Measurements from ENCODE around the gene KIF27. TPM values are rescaled to one million over a fixed set of nuclear protein-coding genes. Genes with fewer than 3 reads are reported as not detected.
"Not testable (repeated sequence)": the region's sequence is repeated elsewhere in the genome, so short reads cannot be mapped to it uniquely, and the experiment has no call there.

Gene KIF27
- total RNA-seq, 1 donor from 2014 or later = 2.4 TPM

DNA sequence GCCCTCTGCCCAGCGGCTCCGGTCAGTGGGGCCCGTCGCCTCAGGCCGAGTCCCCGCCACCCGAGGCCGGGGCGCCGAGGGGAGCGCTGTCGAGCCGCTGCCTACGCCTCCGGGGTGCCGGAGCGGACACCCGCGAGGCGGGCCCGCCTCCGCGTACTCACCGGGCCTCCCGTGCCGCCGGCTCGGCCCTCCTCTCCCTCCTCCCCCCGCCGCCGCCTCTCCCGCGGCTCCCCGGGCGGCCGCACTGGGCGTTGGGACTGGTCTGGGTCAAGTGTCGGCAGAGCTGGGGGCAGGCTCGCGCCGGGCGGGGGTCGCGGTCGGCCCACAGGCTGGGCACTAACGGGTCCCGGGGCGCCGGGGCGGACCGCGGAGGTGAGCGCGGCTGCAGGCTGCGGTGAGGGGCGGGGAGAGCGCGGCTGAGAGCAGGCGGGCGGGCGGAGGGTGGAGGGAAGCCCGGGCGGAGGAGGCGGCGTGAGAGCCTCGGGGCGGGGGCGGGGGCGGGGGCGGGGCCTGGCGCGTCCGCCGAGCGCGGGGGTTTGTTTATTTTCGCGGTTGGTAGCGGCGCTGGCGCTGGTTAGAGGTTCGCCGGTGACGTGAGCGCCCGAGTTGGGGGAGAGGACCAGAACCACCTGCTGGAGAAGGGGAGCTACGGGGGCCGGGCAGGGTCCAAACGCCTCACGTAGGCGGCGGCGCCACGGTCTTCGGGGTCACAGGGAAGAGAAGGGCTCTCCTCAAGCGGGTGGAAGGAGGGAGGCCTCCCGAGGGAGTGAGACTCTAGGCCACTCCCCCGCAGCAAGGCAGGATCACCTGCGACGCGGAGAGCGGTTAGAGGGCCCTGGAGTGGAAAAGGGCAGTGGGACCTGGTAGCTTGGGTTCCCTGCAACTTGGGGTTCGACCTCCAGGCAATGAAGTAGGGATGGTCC lies 103.6 kb downstream of the KIF27 start, which contains the start of gene GKAP1:
GKAP1 (minus strand) TSS at position 414 of the 923 bp plus-strand sequence. CDS start 11,252 bp downstream, outside the sequence.
- DNase-seq (ENCODE audit: extremely low read depth, low read depth, low spot score) = not testable (repeated sequence)

DNA sequence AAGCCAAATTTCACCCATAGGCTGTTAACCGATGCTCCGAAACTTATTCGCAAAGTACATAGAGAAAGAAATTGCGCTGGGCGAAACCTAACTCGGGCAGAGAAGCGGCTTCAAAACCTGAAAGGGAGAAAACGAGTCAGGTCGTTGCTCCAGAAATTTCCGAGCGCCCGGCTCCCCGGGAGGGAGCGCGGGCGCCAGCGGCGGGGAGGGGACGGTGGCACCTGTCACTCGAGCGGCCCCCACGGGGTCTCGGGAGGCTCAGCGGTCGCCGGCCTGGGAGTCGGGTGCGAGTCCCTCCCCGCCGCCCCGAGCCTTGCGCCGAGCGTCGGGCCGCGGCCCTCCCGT lies 104.2 kb downstream of the KIF27 start:
- DNase-seq (ENCODE audit: extremely low read depth, low read depth, low spot score) = not testable (repeated sequence)

GRCh38 chr9:83815120-83815519 lies 106.1 kb downstream of the KIF27 start:
- not testable (repeated sequence) for DNase-seq (ENCODE audit: extremely low read depth, low read depth, low spot score)

GRCh38 chr9:83809213-83809612 lies 112.0 kb downstream of the KIF27 start:
- not testable (repeated sequence) for DNase-seq (ENCODE audit: extremely low read depth, low read depth, low spot score)

DNA sequence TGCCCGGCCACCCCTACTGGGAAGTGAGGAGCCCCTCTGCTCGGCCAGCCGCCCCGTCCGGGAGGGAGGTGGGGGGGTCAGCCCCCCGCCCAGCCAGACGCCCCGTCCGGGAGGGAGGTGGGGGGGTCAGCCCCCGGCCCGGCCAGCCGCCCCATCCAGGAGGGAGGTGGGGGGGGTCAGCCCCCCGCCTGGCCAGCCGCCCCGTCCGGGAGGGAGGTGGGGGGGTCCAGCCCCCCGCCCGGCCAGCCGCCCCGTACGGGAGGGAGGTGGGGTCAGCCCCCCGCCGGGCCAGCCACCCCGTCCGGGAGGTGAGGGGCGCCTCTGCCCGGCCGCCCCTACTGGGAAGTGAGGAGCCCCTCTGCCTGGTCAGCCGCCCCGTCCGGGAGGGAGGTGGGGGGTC lies 116.8 kb downstream of the KIF27 start:
- DNase-seq (ENCODE audit: extremely low read depth, low read depth, low spot score) = not testable (repeated sequence)

DNA sequence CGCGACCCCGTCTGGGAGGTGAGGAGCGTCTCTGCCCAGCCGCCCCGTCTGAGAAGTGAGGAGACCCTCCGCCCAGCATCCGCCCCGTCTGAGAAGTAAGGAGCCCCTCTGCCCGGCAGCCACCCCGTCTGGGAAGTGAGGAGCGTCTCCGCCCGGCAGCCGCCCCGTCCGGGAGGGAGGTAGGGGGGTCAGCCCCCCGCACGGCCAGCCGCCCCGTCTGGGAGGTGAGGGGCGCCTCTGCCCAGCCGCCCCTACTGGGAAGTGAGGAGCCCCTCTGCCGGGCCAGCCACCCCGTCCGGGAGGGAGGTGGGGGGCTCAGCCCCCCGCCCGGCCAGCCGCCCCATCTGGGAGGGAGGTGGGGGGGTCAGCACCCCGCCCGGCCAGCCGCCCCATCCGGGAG lies 117.3 kb downstream of the KIF27 start:
- DNase-seq (ENCODE audit: extremely low read depth, low read depth, low spot score) = not testable (repeated sequence)

- DNase-seq (ENCODE audit: extremely low read depth, low read depth, low spot score) = no peak
Measured at GRCh38 chr9:83800236-83801033, 120.8 kb downstream of the KIF27 start.

DNA sequence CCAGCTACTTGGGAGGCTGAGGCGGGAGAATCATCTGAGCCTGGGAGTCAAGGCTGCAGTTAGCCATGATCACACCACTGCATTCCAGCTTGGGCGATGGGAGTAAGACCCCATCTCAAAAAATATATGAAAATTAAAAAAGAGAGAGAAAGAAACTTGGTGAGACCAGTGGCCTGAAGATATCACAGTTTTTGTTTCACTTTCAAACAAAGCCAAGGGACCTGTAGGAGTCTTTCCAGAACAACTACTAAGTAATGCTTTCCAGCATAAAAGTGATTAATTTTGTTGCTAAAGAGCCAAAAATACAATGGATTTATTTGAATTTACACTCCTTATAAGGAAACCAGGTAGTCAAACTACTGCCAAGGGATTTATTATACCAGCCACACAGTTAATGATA lies 127.2 kb downstream of the KIF27 start:
- DNase-seq (ENCODE audit: extremely low read depth, low read depth, low spot score) = no peak

DNA sequence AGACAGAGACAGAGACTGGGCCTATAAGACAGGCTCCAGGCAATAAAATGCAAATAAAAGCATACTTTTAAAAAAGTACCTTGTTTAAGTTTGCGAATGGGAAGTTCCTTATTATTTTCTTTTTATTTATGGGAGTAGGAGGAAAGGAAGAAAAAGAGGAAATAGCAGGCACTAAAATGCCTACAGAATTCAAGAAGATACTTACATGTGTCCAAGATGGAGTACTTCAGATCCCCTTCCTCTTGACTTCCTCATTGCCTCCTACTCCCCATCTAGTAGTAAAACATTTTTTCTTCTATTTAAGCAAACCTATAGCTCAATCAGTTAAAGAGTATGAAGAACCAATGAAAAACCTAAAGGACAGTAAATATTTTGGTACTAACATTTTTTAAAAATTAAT lies 128.5 kb downstream of the KIF27 start:
- DNase-seq (ENCODE audit: extremely low read depth, low read depth, low spot score) = no peak

Other genes starting within 250 kb of the KIF27 start
- 92.3 and 116 TPM in 2 replicates for gene UBQLN1, start 213.5 kb downstream of the KIF27 start, total RNA-seq
- 0.78 and 1.9 TPM in 2 replicates for gene GKAP1, start 103.7 kb downstream of the KIF27 start, total RNA-seq
- 557 and 583 TPM in 2 replicates for gene HNRNPK, start 58.8 kb upstream of the KIF27 start, total RNA-seq
- 4.8 and 8.0 TPM in 2 replicates for gene RMI1, start 59.4 kb upstream of the KIF27 start, total RNA-seq